ENCODE data around the gene ME2.
"Not testable (repeated sequence)": the region's sequence is repeated elsewhere in the genome, so short reads cannot be mapped to it uniquely, and the experiment has no call there.

ME2 gene

DNA sequence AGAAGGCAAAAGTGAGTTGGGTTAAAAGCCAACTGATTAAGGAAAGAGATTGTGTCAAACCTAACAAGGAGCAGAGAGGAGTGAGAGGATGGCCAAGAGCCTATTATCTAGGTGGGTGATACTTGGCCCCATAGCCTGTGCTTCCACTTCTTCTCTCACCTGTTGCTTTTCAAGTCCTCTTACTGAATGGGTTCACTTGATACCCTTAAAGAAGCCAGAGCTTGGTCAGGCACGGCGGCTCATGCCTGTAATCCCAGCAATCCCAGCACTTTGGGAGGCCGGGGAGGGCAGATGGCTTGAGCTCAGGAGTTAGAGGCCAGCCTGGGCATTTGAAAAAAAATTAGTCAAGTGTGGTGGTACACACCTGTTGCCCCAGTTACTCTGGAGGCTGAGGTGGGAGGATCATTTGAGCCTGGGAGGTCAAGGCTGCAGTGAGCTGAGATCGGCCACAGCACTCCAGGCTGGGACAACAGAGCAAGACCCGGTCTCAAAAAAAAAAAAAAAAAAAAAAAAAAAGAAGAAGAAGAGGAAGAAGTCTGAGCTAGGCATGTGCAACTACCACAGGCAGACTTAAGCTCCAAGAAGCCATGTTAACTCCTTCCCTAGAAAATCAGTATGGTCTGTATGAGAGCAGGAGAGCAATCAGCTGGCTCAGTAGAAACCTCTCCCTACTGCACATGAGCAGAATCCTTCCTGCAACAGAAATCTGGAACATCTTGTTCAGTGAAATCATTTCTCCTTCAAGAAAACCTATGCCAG, 28.4 kb upstream of the ME2 start:
- peaks cover 3% of the 10 kb centered on the region for H3K4me1 Mint-ChIP-seq (ENCODE audit: low read depth)
- H3K4me3 Mint-ChIP-seq: no peak overlapping the region
- H3K27me3 Mint-ChIP-seq: peaks cover 9% of the 10 kb centered on the region
- H3K9me3 Mint-ChIP-seq: peaks cover 4% of the 10 kb centered on the region
- DNase-seq: no peak
- H3K27ac Mint-ChIP-seq: no peak overlapping the region
- H3K36me3 Mint-ChIP-seq (ENCODE audit: low read depth): no peaks in the 10 kb centered on the region

DNA sequence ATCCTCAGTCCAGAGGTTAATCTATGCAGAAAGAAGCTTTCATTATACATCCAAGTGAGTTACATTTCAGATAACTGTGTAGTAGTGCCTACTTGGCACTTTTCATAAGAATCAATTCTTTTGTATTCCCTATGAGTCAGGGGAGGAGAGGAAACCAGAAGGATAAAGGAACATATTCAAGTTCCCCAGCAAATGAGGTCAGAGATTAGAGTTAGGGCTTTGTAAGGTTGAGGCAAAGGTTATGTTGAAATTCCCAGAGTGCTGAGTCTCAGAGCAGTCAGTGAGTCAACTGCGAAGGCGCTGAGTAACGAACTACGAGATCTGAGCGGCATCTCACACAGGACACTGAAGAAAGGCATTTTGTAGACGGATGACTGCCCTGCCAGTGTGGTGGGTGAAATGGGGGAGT, 25.1 kb upstream of the ME2 start:
- peaks cover 9% of the 10 kb centered on the region for H3K27me3 Mint-ChIP-seq
- no peaks in the 10 kb centered on the region for H3K36me3 Mint-ChIP-seq (ENCODE audit: low read depth)
- DNase-seq: no peak
- H3K4me1 Mint-ChIP-seq (ENCODE audit: low read depth): no peaks in the 10 kb centered on the region
- no peak overlapping the region for H3K4me3 Mint-ChIP-seq
- H3K27ac Mint-ChIP-seq: no peak overlapping the region
- peaks cover 4% of the 10 kb centered on the region for H3K9me3 Mint-ChIP-seq

DNA sequence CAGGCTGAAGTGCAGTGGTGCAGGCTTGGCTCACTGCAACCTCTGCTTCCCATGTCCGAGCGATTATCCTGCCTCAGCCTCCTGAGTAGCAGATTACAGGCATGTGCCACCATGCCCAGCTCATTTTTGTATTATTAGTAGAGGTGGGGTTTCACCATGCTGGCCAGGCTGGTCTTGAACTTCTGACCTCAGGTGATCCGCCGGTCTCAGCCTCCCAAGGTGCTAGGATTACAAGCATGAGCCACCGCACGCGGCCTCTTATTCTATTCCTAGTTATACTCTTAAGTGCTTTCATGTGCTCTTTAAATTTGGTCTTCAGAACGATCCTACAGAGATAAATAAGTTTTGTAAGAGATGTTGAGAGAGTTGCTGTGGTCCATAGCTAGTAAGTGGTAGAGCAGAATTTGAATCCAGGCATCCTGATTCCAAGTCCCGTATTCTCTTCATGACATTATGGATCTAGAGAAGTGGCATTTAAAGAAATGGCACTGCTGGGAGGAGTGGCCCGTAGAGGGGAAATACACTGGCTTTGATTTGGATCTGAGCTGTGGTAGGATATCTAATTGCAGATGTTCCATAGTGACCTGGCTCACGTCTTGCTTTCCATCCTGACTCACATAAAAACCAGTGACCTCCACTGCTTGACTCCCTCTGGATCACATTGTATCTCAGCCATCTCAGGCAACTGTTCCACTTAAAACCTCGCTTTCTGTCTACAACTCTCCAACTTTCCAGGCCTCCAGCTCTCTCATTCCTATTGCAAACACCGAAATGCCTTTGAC, 22.8 kb upstream of the ME2 start:
- H3K4me1 Mint-ChIP-seq (ENCODE audit: low read depth): no peaks in the 10 kb centered on the region
- H3K9me3 Mint-ChIP-seq: peaks cover 4% of the 10 kb centered on the region
- peaks cover 9% of the 10 kb centered on the region for H3K27me3 Mint-ChIP-seq
- no peak overlapping the region for H3K4me3 Mint-ChIP-seq
- no peak for DNase-seq
- H3K27ac Mint-ChIP-seq: no peak overlapping the region
- H3K36me3 Mint-ChIP-seq (ENCODE audit: low read depth): no peaks in the 10 kb centered on the region

DNA sequence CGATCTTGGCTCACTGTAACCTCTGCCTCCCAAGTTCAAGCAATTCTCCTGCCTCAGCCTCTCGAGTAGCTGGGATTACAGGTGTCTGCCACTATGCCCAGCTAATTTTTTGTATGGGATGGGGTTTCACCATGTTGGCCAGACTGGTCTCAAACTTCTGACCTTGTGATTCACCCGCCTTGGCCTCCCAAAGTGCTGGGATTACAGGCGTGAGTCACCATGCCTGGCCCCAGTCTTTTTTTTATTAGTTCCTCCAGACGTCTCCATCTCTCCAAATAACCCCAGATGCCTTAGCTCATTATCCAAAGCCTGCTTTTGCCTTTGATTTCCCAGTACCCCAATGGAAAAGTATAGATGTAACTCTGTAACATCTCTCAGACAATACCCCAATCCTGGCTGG, 21.8 kb upstream of the ME2 start:
- H3K27ac Mint-ChIP-seq; H3K4me1 Mint-ChIP-seq (ENCODE audit: low read depth); H3K4me3 Mint-ChIP-seq; H3K9me3 Mint-ChIP-seq; DNase-seq; H3K36me3 Mint-ChIP-seq (ENCODE audit: low read depth): not testable (repeated sequence)
- H3K27me3 Mint-ChIP-seq: peaks cover 12% of the 10 kb centered on the region

DNA sequence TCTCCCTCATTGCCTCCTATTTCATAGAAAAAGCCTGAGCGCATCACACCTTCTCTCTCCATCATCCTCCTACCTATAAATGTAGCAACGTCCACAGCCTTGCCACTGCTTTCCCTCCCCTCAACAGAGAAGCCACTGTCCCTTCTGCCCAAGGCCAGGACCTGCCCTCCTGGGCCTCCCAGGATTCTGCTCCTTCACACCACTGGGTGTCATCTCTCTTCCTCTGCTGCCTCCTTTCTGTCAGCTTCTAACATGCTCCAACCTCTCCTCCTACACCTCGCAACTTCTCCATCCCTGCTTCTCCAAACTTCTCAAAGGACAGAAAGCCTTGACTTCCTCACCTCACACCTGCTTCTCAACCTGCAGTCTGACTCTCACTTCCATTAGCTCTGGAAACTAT, 21.2 kb upstream of the ME2 start:
- H3K36me3 Mint-ChIP-seq (ENCODE audit: low read depth): no peaks in the 10 kb centered on the region
- H3K27me3 Mint-ChIP-seq: peaks cover 12% of the 10 kb centered on the region
- H3K4me3 Mint-ChIP-seq: no peak overlapping the region
- H3K9me3 Mint-ChIP-seq: peaks cover 4% of the 10 kb centered on the region
- H3K27ac Mint-ChIP-seq: no peak overlapping the region
- no peak for DNase-seq
- no peaks in the 10 kb centered on the region for H3K4me1 Mint-ChIP-seq (ENCODE audit: low read depth)

DNA sequence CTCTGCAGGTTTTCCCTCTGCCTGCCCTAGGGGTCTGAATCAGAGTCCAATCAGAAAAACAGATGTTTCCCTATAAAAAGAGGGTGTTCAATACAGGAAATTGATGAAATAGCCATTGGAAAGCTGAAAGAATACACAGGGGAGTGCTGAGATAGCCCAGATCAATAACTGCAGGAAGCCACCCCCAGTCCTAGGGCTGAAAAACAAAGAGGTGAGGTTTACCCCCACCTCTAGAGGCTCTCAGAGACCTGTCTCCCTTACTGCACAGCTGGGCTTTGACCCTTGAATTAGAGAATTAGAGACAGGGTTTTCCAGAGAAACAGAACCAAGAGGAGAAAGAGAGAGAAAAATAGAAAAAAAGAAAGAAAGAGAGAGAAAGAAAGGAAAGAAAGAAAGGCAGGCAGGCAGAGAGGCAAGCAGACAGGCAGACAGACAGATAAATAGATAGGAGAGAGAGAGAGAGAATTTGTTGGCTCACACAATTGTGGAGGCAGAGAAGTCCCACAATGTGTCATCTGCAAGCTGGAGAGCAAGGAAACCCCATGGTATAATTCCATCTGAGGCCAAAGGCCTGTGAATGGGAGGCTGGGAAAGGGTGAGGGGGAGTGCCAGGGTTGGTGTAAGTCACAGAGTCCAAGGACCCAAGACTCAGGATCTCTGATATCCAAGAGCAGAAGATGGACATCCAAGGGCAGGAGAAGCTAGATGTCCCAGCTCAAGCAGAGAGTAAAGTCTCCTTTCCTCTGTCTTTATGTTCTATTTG, 18.9 kb upstream of the ME2 start:
- Mint-ChIP-seq H3K27me3 (peaks cover 3% of the 10 kb centered on the region), H3K4me3 (no peak overlapping the region), H3K9me3 (no peaks in the 10 kb centered on the region), H3K27ac (no peak overlapping the region), H3K4me1 (ENCODE audit: low read depth) (no peaks in the 10 kb centered on the region), H3K36me3 (ENCODE audit: low read depth) (no peaks in the 10 kb centered on the region)
- no peak for DNase-seq

DNA sequence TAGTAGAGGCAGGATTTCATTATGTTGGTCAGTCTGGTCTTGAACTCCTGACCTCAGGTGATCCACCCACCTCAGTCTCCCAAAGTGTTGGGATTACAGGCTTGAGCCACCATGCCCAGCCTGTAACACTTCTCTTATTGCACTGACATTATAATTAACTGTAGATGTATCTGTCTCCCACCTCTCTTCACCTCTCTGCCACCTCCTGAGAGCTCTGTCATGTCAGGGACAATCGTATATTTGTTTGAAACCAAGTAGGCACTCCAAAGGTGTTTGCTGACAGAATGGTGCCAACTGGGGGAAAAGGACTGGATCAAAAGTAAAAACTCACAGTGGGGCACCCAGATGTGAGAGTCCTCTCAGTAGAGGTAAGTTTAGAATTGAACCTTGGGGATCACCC, 17.3 kb upstream of the ME2 start:
- no peaks in the 10 kb centered on the region for H3K9me3 Mint-ChIP-seq
- H3K27me3 Mint-ChIP-seq: peaks cover 3% of the 10 kb centered on the region
- no peak for DNase-seq
- no peak overlapping the region for H3K4me3 Mint-ChIP-seq
- no peaks in the 10 kb centered on the region for H3K36me3 Mint-ChIP-seq (ENCODE audit: low read depth)
- no peaks in the 10 kb centered on the region for H3K4me1 Mint-ChIP-seq (ENCODE audit: low read depth)
- no peak overlapping the region for H3K27ac Mint-ChIP-seq

DNA sequence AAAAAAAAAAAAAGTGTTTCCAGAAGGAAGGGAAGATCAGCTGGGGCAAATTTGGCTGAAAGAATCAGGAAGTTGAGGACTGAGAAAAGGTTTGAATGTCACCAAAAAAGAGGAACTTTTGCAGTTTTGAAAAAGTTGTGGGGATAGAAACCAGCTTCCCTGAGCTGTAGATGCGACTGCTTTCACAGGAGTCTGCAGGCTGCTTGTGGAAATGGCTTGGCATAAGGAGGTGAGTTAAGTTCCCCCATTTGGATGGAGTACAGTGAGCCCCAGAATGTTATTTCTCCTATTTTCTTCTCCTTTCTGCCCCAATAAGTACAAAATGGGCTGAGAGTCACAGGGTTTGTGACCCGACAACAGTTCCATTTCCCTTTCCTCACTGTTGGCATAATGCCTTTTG, 16.5 kb upstream of the ME2 start:
- Mint-ChIP-seq H3K4me3 (no peak overlapping the region), H3K27ac (no peak overlapping the region), H3K4me1 (ENCODE audit: low read depth) (no peaks in the 10 kb centered on the region), H3K9me3 (no peaks in the 10 kb centered on the region), H3K27me3 (peaks cover 3% of the 10 kb centered on the region), H3K36me3 (ENCODE audit: low read depth) (no peaks in the 10 kb centered on the region)
- DNase-seq: no peak

DNA sequence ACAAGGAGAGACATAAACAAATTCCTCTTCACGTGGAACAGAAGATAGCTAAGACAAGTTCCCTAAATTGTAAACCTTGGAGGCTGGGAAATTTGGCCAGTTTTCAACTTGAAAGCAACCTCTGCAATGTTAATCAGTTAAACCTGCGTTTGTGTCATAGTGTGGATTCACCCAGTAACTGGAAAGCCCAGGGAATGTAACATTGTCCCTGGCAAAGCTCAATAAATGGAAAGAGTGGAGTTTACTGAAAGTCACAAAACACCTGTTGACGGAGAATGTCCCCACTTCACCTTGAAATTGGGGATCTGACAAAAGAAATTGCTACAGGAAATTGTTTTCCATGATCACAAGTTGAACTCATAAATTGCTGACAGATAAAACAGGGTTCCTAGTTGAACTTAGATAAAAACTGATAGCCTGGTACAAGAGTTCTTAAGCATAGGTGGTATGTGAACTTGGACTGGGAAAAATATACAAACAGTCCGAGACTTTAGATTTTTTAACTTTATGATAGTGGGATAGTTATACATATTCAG, 15.0 kb upstream of the ME2 start:
- no peaks in the 10 kb centered on the region for H3K9me3 Mint-ChIP-seq
- H3K27ac Mint-ChIP-seq: no peak overlapping the region
- DNase-seq: no peak
- peaks cover 3% of the 10 kb centered on the region for H3K27me3 Mint-ChIP-seq
- no peaks in the 10 kb centered on the region for H3K4me1 Mint-ChIP-seq (ENCODE audit: low read depth)
- no peaks in the 10 kb centered on the region for H3K36me3 Mint-ChIP-seq (ENCODE audit: low read depth)
- no peak overlapping the region for H3K4me3 Mint-ChIP-seq

DNA sequence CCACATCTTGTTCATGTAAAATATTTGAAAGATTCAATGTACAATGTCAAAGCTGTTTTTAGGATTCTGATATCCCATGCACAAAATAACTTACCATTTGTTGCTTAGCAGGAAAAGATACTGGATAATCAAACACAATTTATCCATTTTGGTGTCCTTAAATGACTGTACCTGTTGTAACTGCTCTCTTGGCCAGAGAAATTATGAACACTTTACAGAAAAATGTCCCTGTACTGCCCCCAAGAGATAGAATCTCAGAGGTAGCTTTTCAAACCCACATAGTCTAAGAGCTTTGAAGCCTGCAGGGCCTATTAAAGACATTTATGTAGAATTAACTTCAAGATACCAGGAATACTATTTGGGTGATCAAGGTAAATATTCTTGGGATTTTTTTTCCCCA, 12.2 kb upstream of the ME2 start:
- Mint-ChIP-seq H3K4me1 (ENCODE audit: low read depth) (no peaks in the 10 kb centered on the region), H3K27ac (no peak overlapping the region), H3K36me3 (ENCODE audit: low read depth) (no peaks in the 10 kb centered on the region), H3K4me3 (no peak overlapping the region), H3K27me3 (peaks cover under 1% of the 10 kb centered on the region), H3K9me3 (no peaks in the 10 kb centered on the region)
- DNase-seq: no peak

DNA sequence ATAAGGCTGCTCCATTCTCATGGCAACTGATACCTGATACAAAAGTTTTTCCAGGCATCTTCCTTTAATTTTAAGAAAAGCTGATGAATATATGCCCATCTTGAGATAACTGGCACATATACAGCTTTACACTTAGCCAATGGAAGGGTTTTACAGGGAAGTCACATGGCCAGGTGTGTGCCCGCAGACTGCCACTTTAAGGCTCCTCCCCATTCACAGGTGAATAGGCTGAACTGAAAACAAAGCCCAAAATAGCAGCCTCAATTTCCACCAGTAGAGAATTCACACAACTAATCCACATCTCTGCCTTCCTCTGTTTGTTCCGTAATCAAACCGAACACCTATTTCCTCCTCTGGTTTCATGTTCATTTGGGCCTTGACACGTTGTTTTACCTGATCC, 9.8 kb upstream of the ME2 start:
- DNase-seq: no peak
- no peaks in the 10 kb centered on the region for H3K27me3 Mint-ChIP-seq
- H3K9me3 Mint-ChIP-seq: no peaks in the 10 kb centered on the region
- no peak overlapping the region for H3K27ac Mint-ChIP-seq
- H3K36me3 Mint-ChIP-seq (ENCODE audit: low read depth): no peaks in the 10 kb centered on the region
- no peaks in the 10 kb centered on the region for H3K4me1 Mint-ChIP-seq (ENCODE audit: low read depth)
- H3K4me3 Mint-ChIP-seq: no peak overlapping the region

DNA sequence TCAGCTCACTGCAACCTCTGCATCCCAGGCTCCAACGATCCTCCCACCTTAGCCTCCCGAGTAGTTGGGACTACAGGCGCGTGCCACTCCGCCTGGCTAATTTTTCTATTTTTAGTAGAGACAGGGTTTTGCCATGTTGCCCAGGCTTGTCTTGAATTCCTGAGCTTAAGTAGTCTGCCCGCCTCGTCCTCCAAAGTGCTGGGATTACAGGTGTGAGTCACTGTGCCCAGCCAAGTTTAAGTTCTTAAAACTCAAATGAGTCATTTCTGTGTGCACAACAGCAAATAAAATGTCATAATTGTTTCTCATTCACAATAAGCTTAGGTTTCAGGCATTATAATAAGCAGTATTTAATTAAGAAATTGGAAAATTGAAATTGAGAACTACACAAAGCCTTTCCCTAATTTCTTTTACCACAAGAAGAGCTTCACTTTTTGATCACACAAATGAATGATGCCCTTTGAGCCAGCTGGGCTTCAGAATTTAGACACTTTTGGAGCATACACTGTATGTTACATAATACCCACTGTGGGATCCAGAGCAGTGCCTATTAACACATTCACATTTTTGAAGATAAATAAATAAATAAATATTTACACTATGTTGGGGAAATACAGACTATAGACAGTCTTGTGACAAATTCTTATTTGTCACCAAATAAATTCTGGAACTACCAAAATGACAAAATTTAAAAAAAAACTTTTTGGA, 8.6 kb upstream of the ME2 start:
- H3K36me3 Mint-ChIP-seq (ENCODE audit: low read depth): no peaks in the 10 kb centered on the region
- DNase-seq: no peak
- no peaks in the 10 kb centered on the region for H3K27me3 Mint-ChIP-seq
- no peak overlapping the region for H3K4me3 Mint-ChIP-seq
- H3K9me3 Mint-ChIP-seq: no peaks in the 10 kb centered on the region
- H3K4me1 Mint-ChIP-seq (ENCODE audit: low read depth): no peaks in the 10 kb centered on the region
- no peak overlapping the region for H3K27ac Mint-ChIP-seq

DNA sequence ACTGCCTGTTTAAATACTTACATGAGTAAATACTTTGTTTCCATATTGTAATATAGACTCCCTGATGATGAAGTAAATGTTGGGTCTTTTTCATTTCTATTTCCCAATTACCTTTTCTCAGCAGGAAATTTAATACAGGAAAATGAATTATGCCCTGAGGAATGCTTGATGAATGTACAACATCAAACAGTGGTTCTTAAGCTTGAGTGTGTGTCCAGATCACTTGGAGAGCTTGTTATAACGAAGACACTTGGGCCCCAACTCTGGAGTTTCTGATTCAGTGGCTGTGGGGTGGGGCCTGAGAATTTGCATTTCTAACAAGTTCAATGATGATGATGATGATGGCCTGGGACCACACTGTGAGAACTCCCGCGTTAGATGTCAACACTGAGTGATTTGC, 7.1 kb upstream of the ME2 start:
- no peak for DNase-seq
- H3K4me3 Mint-ChIP-seq: no peak overlapping the region

DNA sequence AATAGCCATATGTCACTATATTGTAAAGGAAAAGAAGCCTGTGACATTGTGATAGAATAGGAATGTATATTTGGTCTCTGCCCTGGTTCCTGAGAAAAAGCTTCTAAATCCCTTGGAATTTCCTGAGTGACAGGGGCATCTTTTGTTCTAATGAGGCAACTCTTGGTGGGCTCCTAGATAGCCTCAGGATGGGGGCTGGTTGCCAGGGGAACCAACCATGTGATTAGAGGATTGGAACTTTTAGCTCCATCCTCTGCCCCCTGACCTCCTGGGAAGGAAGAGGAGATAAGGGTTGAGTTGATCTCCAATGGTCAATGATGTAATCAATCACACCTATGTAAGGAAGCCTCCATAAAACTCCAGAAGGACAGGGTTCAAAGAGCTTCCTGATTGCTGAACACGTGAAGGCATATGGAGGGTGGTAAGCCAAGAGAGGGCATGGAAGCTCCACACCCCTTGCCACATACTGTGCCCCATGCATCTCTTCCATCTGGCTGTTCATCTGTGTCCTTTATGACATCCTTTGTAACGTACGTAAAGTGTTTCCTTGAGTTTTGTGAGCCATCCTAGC, 2.9 kb upstream of the ME2 start:
- no peak for DNase-seq
- no peaks in the 10 kb centered on the region for H3K27me3 Mint-ChIP-seq
- H3K4me1 Mint-ChIP-seq (ENCODE audit: low read depth): peaks cover 16% of the 10 kb centered on the region
- H3K4me3 Mint-ChIP-seq: no peak overlapping the region
- H3K9me3 Mint-ChIP-seq: no peaks in the 10 kb centered on the region
- H3K27ac Mint-ChIP-seq: no peak overlapping the region
- peaks cover 10% of the 10 kb centered on the region for H3K36me3 Mint-ChIP-seq (ENCODE audit: low read depth)

More for the DNA sequence above, 7.1 kb upstream of the ME2 start:
- peaks cover 3% of the 10 kb centered on the region for H3K4me1 Mint-ChIP-seq (ENCODE audit: low read depth)
- no peaks in the 10 kb centered on the region for H3K36me3 Mint-ChIP-seq (ENCODE audit: low read depth)
- H3K9me3 Mint-ChIP-seq: no peaks in the 10 kb centered on the region
- H3K27ac Mint-ChIP-seq: no peak overlapping the region
- H3K27me3 Mint-ChIP-seq: no peaks in the 10 kb centered on the region

Data from activated T-cell treated with anti-CD3 and anti-CD28 coated beads, Interleukin-2, amount 50 U/mL, for 24 hours (primary cell).